ENCODE measurements around the gene SP5. TPM values are rescaled to one million over a fixed set of nuclear protein-coding genes. Genes with fewer than 3 reads are reported as not detected.
A peak's percentile ranks its signal among the peaks of the same experiment; 100 is the strongest.

Gene SP5
- total and polyA plus RNA-seq, 9 of the 15 experiments (the other 6 are each of a cell fraction or from before 2014, with no cell fraction given), result 0.03 to 1.7 (median 0.16) TPM; not detected in 1

- TF ChIP-seq CREM (IDR thresholded peaks at IDR 0.05; ENCODE audit: low read depth) (no peak), ZNF696 (CRISPR knock-in tag; conservative IDR thresholded peaks at IDR 0.05) (no peak), COPS2 (conservative IDR thresholded peaks at IDR 0.05) (no peak), DPF2 (IDR thresholded peaks at IDR 0.05) (0 out of 2 replicates have a peak, but pooled peaks have one; percentile 16), PTTG1 (tag; IDR thresholded peaks at IDR 0.05; ENCODE audit: low read depth) (no peak), SPI1 (IDR thresholded peaks at IDR 0.05; ENCODE audit: borderline replicate concordance, low read depth, low read length) (peak; percentile 86; the same call in 1 of the 2 replicates), ZBTB26 (CRISPR knock-in tag; IDR thresholded peaks at IDR 0.05) (peak; percentile 77; the same call in 1 of the 2 replicates)
- TF ChIP-seq, protein P1, sequence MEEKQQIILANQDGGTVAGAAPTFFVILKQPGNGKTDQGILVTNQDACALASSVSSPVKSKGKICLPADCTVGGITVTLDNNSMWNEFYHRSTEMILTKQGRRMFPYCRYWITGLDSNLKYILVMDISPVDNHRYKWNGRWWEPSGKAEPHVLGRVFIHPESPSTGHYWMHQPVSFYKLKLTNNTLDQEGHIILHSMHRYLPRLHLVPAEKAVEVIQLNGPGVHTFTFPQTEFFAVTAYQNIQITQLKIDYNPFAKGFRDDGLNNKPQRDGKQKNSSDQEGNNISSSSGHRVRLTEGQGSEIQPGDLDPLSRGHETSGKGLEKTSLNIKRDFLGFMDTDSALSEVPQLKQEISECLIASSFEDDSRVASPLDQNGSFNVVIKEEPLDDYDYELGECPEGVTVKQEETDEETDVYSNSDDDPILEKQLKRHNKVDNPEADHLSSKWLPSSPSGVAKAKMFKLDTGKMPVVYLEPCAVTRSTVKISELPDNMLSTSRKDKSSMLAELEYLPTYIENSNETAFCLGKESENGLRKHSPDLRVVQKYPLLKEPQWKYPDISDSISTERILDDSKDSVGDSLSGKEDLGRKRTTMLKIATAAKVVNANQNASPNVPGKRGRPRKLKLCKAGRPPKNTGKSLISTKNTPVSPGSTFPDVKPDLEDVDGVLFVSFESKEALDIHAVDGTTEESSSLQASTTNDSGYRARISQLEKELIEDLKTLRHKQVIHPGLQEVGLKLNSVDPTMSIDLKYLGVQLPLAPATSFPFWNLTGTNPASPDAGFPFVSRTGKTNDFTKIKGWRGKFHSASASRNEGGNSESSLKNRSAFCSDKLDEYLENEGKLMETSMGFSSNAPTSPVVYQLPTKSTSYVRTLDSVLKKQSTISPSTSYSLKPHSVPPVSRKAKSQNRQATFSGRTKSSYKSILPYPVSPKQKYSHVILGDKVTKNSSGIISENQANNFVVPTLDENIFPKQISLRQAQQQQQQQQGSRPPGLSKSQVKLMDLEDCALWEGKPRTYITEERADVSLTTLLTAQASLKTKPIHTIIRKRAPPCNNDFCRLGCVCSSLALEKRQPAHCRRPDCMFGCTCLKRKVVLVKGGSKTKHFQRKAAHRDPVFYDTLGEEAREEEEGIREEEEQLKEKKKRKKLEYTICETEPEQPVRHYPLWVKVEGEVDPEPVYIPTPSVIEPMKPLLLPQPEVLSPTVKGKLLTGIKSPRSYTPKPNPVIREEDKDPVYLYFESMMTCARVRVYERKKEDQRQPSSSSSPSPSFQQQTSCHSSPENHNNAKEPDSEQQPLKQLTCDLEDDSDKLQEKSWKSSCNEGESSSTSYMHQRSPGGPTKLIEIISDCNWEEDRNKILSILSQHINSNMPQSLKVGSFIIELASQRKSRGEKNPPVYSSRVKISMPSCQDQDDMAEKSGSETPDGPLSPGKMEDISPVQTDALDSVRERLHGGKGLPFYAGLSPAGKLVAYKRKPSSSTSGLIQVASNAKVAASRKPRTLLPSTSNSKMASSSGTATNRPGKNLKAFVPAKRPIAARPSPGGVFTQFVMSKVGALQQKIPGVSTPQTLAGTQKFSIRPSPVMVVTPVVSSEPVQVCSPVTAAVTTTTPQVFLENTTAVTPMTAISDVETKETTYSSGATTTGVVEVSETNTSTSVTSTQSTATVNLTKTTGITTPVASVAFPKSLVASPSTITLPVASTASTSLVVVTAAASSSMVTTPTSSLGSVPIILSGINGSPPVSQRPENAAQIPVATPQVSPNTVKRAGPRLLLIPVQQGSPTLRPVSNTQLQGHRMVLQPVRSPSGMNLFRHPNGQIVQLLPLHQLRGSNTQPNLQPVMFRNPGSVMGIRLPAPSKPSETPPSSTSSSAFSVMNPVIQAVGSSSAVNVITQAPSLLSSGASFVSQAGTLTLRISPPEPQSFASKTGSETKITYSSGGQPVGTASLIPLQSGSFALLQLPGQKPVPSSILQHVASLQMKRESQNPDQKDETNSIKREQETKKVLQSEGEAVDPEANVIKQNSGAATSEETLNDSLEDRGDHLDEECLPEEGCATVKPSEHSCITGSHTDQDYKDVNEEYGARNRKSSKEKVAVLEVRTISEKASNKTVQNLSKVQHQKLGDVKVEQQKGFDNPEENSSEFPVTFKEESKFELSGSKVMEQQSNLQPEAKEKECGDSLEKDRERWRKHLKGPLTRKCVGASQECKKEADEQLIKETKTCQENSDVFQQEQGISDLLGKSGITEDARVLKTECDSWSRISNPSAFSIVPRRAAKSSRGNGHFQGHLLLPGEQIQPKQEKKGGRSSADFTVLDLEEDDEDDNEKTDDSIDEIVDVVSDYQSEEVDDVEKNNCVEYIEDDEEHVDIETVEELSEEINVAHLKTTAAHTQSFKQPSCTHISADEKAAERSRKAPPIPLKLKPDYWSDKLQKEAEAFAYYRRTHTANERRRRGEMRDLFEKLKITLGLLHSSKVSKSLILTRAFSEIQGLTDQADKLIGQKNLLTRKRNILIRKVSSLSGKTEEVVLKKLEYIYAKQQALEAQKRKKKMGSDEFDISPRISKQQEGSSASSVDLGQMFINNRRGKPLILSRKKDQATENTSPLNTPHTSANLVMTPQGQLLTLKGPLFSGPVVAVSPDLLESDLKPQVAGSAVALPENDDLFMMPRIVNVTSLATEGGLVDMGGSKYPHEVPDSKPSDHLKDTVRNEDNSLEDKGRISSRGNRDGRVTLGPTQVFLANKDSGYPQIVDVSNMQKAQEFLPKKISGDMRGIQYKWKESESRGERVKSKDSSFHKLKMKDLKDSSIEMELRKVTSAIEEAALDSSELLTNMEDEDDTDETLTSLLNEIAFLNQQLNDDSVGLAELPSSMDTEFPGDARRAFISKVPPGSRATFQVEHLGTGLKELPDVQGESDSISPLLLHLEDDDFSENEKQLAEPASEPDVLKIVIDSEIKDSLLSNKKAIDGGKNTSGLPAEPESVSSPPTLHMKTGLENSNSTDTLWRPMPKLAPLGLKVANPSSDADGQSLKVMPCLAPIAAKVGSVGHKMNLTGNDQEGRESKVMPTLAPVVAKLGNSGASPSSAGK (IDR thresholded peaks at IDR 0.05), result peak; percentile 88
- TF ChIP-seq, protein P2, sequence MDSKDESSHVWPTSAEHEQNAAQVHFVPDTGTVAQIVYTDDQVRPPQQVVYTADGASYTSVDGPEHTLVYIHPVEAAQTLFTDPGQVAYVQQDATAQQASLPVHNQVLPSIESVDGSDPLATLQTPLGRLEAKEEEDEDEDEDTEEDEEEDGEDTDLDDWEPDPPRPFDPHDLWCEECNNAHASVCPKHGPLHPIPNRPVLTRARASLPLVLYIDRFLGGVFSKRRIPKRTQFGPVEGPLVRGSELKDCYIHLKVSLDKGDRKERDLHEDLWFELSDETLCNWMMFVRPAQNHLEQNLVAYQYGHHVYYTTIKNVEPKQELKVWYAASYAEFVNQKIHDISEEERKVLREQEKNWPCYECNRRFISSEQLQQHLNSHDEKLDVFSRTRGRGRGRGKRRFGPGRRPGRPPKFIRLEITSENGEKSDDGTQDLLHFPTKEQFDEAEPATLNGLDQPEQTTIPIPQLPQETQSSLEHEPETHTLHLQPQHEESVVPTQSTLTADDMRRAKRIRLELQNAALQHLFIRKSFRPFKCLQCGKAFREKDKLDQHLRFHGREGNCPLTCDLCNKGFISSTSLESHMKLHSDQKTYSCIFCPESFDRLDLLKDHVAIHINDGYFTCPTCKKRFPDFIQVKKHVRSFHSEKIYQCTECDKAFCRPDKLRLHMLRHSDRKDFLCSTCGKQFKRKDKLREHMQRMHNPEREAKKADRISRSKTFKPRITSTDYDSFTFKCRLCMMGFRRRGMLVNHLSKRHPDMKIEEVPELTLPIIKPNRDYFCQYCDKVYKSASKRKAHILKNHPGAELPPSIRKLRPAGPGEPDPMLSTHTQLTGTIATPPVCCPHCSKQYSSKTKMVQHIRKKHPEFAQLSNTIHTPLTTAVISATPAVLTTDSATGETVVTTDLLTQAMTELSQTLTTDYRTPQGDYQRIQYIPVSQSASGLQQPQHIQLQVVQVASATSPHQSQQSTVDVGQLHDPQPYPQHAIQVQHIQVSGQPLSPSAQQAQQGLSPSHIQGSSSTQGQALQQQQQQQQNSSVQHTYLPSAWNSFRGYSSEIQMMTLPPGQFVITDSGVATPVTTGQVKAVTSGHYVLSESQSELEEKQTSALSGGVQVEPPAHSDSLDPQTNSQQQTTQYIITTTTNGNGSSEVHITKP (IDR thresholded peaks at IDR 0.05; ENCODE audit: partially characterized antibody), result peak; percentile 56
These were observed 7.0 kb upstream of the SP5 start (continued) for GRCh38 chr2:170707821-170708795.
